H1 (cell line): ENCODE results near the gene OSBP2. TPM values are rescaled to one million over a fixed set of nuclear protein-coding genes. Genes with fewer than 3 reads are reported as not detected.
A peak's percentile ranks its signal among the peaks of the same experiment; 100 is the strongest.

Experiments
- CTCF ChIA-PET: fragments of 300-600 bp; sonication (Branson Sonifier 250); formaldehyde crosslinking; loops from one replicate; lab custom pipeline; 2021; ENCODE audit not compliant: partially characterized antibody; lab: Charles Lee
- POLR2A ChIA-PET: fragments of 300-600 bp; sonication (Branson Sonifier 250); formaldehyde crosslinking; loops from one replicate; lab custom pipeline; 2021; ENCODE audit warnings: inconsistent platforms; ENCODE audit not compliant: partially characterized antibody; lab: Charles Lee
- DNase-seq, 2 experiments: peaks; one replicate each; pipeline versions ENCODE4 v3.0.0 to v3.0.0-alpha.2; 2010 to 2022; ENCODE audit warnings: low spot score in 2 of 2, low read depth in 1 of 2, mixed read lengths in 1 of 2
- FAIRE-seq: peaks from 2 replicates; lab custom pipeline; 2011; peaks lifted over from hg19 to GRCh38; lab: Jason Lieb, UNC
- H2AFZ ChIP-seq: 2 replicates; pipeline ENCODE4 v1.8.1; 2012; ENCODE audit warnings: low read length, inconsistent platforms
- H2AK5ac ChIP-seq: 2 replicates; pipeline ENCODE4 v1.6.1; 2013; ENCODE audit warnings: low read depth, low read length
- H2BK120ac ChIP-seq: replicated peaks from 2 replicates; pipeline ENCODE3; 2013; ENCODE audit warnings: low read depth, low read length, inconsistent platforms
- H2BK12ac ChIP-seq: 2 replicates; pipeline ENCODE4 v1.6.1; 2013; ENCODE audit warnings: low read depth, low read length
- H2BK15ac ChIP-seq: 2 replicates; pipeline ENCODE4 v1.6.1; 2013; ENCODE audit warnings: low read length
- H2BK20ac ChIP-seq: 2 replicates; pipeline ENCODE4 v1.6.1; 2013; ENCODE audit warnings: low read length
- H2BK5ac ChIP-seq: 2 replicates; pipeline ENCODE4 v1.6.1; 2013; ENCODE audit warnings: low read depth, low read length
- H3K14ac ChIP-seq: 2 replicates; pipeline ENCODE4 v1.6.1; 2013; ENCODE audit warnings: inconsistent platforms; ENCODE audit not compliant: insufficient read length
- H3K18ac ChIP-seq: 2 replicates; pipeline ENCODE4 v1.6.1; 2013; ENCODE audit warnings: low read length; ENCODE audit errors: extremely low read depth
- H3K23ac ChIP-seq: 2 replicates; pipeline ENCODE4 v1.6.1; 2013; ENCODE audit warnings: inconsistent platforms; ENCODE audit not compliant: insufficient read length
- H3K23me2 ChIP-seq: 2 replicates; pipeline ENCODE4 v1.6.1; 2013; ENCODE audit warnings: low read depth, low read length
- H3K27ac ChIP-seq: 2 replicates; pipeline ENCODE4 v1.6.1; 2011; ENCODE audit warnings: low read depth, low read length, inconsistent platforms
- H3K27me3 ChIP-seq, 4 experiments: replicated peaks in 1 of 4; 1 replicate in 1 of 4; 2 replicates in 3 of 4; pipeline versions ENCODE4 v1.6.1 to v1.8.1; 2011 to 2013; ENCODE audit warnings: low read length in 3 of 4, mild to moderate bottlenecking in 3 of 4, inconsistent platforms in 2 of 4, mixed read lengths in 2 of 4, moderate library complexity in 1 of 4; ENCODE audit not compliant: control insufficient read depth in 3 of 4, insufficient read depth in 3 of 4; ENCODE audit errors: extremely low read depth in 1 of 4
- H3K36me3 ChIP-seq, 4 experiments: 2 replicates each; pipeline versions ENCODE4 v1.6.1 to v1.8.1; 2011 to 2013; ENCODE audit warnings: mild to moderate bottlenecking in 4 of 4, low read length in 3 of 4, moderate library complexity in 2 of 4, control low read depth in 1 of 4, inconsistent platforms in 1 of 4; ENCODE audit not compliant: insufficient read depth in 4 of 4, control insufficient read depth in 2 of 4
- H3K4ac ChIP-seq: replicated peaks from 2 replicates; pipeline ENCODE3; 2013; ENCODE audit warnings: low read length, low read depth, mixed read lengths, inconsistent platforms; ENCODE audit not compliant: insufficient read length
- H3K4me1 ChIP-seq, 4 experiments: replicated peaks in 1 of 4; 1 replicate in 1 of 4; 2 replicates in 3 of 4; pipeline versions ENCODE4 v1.6.1 to v1.8.1; 2011 to 2013; ENCODE audit warnings: low read length in 3 of 4, inconsistent platforms in 2 of 4, mixed read lengths in 1 of 4; ENCODE audit not compliant: insufficient read depth in 4 of 4, control insufficient read depth in 3 of 4
- H3K4me2 ChIP-seq, 2 experiments: 2 replicates each; pipeline versions ENCODE4 v1.6.1 to v1.8.1; 2011 to 2013; ENCODE audit warnings: low read depth in 2 of 2, low read length in 2 of 2, control low read depth in 1 of 2, inconsistent platforms in 1 of 2, mild to moderate bottlenecking in 1 of 2; ENCODE audit not compliant: insufficient read depth in 1 of 2
- H3K4me3 ChIP-seq, 4 experiments: fragments of 200-600, 300-600 bp in 1 of 4; sonication (generic), shearing (Covaris generic), sonication (Bioruptor Twin) in 1 of 4; 2 replicates each; pipeline versions ENCODE4 v1.5.1 to v1.8.1; 2011 to 2016; ENCODE audit warnings: low read length in 4 of 4, low read depth in 3 of 4, control low read depth in 2 of 4, inconsistent platforms in 2 of 4, mild to moderate bottlenecking in 2 of 4, mixed read lengths in 1 of 4, moderate library complexity in 1 of 4; ENCODE audit not compliant: insufficient read depth in 2 of 4; ENCODE audit errors: extremely low read depth in 1 of 4
- H3K56ac ChIP-seq: replicated peaks from 2 replicates; pipeline ENCODE3; 2013; ENCODE audit warnings: low read depth, mild to moderate bottlenecking, mixed read lengths, low read length, inconsistent platforms; ENCODE audit not compliant: insufficient read length
- H3K79me1 ChIP-seq: 2 replicates; pipeline ENCODE4 v1.6.1; 2013; ENCODE audit warnings: low read depth, low read length, control low read depth
- H3K79me2 ChIP-seq, 2 experiments: 2 replicates each; pipeline versions ENCODE4 v1.6.1 to v1.8.1; 2012 to 2013; ENCODE audit warnings: low read length in 2 of 2, mild to moderate bottlenecking in 2 of 2, inconsistent platforms in 1 of 2; ENCODE audit not compliant: insufficient read depth in 2 of 2, control insufficient read depth in 1 of 2
- H3K9ac ChIP-seq, 4 experiments: replicated peaks in 1 of 4; 1 replicate in 1 of 4; 2 replicates in 3 of 4; pipeline versions ENCODE4 v1.6.1 to v1.8.1; 2011 to 2013; ENCODE audit warnings: low read depth in 3 of 4, low read length in 3 of 4, control low read depth in 2 of 4, mild to moderate bottlenecking in 2 of 4, moderate library complexity in 2 of 4, inconsistent platforms in 1 of 4; ENCODE audit errors: extremely low read depth in 1 of 4
- H3K9me3 ChIP-seq, 2 experiments: 2 replicates each; pipeline versions ENCODE4 v1.6.1 to v1.8.1; 2012 to 2013; ENCODE audit warnings: mild to moderate bottlenecking in 2 of 2, moderate library complexity in 2 of 2, control low read depth in 1 of 2, inconsistent platforms in 1 of 2, low read depth in 1 of 2, low read length in 1 of 2, mixed read lengths in 1 of 2; ENCODE audit not compliant: insufficient read depth in 2 of 2
- H4K20me1 ChIP-seq, 2 experiments: replicated peaks in 1 of 2; 2 replicates each; pipeline versions ENCODE3 to v1.8.1; 2011 to 2013; ENCODE audit warnings: inconsistent platforms in 2 of 2, low read length in 2 of 2, mild to moderate bottlenecking in 1 of 2; ENCODE audit not compliant: insufficient read depth in 2 of 2, control insufficient read depth in 1 of 2
- H4K5ac ChIP-seq: 2 replicates; pipeline ENCODE4 v1.6.1; 2013; ENCODE audit warnings: low read length, low read depth, mixed read lengths, inconsistent platforms; ENCODE audit not compliant: insufficient read length
- H4K8ac ChIP-seq: 2 replicates; pipeline ENCODE4 v1.8.0; 2013; ENCODE audit warnings: mild to moderate bottlenecking, moderate library complexity, low read length, inconsistent platforms; ENCODE audit not compliant: insufficient read depth; ENCODE audit errors: extremely low read depth
- H4K91ac ChIP-seq: replicated peaks from 2 replicates; pipeline ENCODE3; 2013; ENCODE audit warnings: low read length, mixed read lengths, inconsistent platforms; ENCODE audit not compliant: insufficient read length
- BACH1 ChIP-seq: IDR thresholded peaks from 2 replicates; pipeline ENCODE4 v1.6.1; 2012; ENCODE audit warnings: low read length, improper control_type of control experiment
- CHD2 ChIP-seq: IDR thresholded peaks from 2 replicates; pipeline ENCODE4 v1.6.1; 2012; ENCODE audit warnings: low read length, improper control_type of control experiment
- JUN ChIP-seq: IDR thresholded peaks from 2 replicates; pipeline ENCODE4 v1.6.1; 2011; ENCODE audit warnings: low read depth, mild to moderate bottlenecking, improper control_type of control experiment, low read length
- RNF2 ChIP-seq: fragments of 200-900, 300-1000 bp; sonication (generic); IDR thresholded peaks from 2 replicates; pipeline ENCODE4 v1.7.1; 2016; ENCODE audit warnings: borderline replicate concordance, low read depth, mild to moderate bottlenecking, antibody characterized with exemption, low read length; ENCODE audit not compliant: poor library complexity, severe bottlenecking; ENCODE audit errors: missing control alignments
- SIX5 ChIP-seq: IDR thresholded peaks from 2 replicates; pipeline ENCODE4 v1.6.1; 2011; ENCODE audit warnings: mild to moderate bottlenecking, low read depth, low read length
- TAF1 ChIP-seq: IDR thresholded peaks from 2 replicates; pipeline ENCODE4 v1.6.1; 2011; ENCODE audit warnings: mild to moderate bottlenecking, low read depth, low read length
- TCF12 ChIP-seq: IDR thresholded peaks from 2 replicates; pipeline ENCODE4 v1.6.1; 2011; ENCODE audit warnings: low read depth, mild to moderate bottlenecking, low read length
- WGBS, 2 experiments: shearing (Covaris generic) in 1 of 2; methylation state at CpG; one replicate each; pipeline versions ENCODE4 v1.1.6 to v1.1.7; 2013 to 2015; ENCODE audit warnings: low lambda C conversion rate in 2 of 2, mixed read lengths in 2 of 2, inconsistent platforms in 1 of 2, low coverage in 1 of 2, missing lambda C conversion rate in 1 of 2; ENCODE audit not compliant: insufficient replicate concordance in 2 of 2, insufficient coverage in 1 of 2, insufficient read length in 1 of 2; ENCODE audit errors: extremely low coverage in 1 of 2, missing lambda C conversion rate in 1 of 2; 5-methylcytosine and 5-hydroxymethylcytosine counted together
- polyA plus RNA-seq, 7 experiments: library from polyadenylated mRNA; depleted of rRNA in 3 of 7; stranded (reverse) in 5 of 7; unstranded in 2 of 7; fragments of >200 nt in 5 of 7; fragments of 200-250 nt in 2 of 7; gene quantifications; 1 replicate in 5 of 7; 2 replicates in 1 of 7; 4 replicates in 1 of 7; pipeline versions ENCODE4 v1.2.1 to v1.2.3, GENCODE V29; 2011 to 2013; ENCODE audit warnings: missing spikeins in 2 of 7, mixed read lengths in 2 of 7
- total RNA-seq: library from RNA; stranded (reverse); fragmentation: NEBNext Ultra II Directional; extraction: Animal tissue kit (Norgen Biotek cat#: 25700); gene quantifications from 2 replicates; pipeline ENCODE4 v1.2.1, GENCODE V29; 2021

The OSBP2 gene
- total and polyA plus RNA-seq, 2 of the 8 experiments (the other 6 are each of a cell fraction or from before 2014, with no cell fraction given) = 3.4 to 3.7 TPM

DNA sequence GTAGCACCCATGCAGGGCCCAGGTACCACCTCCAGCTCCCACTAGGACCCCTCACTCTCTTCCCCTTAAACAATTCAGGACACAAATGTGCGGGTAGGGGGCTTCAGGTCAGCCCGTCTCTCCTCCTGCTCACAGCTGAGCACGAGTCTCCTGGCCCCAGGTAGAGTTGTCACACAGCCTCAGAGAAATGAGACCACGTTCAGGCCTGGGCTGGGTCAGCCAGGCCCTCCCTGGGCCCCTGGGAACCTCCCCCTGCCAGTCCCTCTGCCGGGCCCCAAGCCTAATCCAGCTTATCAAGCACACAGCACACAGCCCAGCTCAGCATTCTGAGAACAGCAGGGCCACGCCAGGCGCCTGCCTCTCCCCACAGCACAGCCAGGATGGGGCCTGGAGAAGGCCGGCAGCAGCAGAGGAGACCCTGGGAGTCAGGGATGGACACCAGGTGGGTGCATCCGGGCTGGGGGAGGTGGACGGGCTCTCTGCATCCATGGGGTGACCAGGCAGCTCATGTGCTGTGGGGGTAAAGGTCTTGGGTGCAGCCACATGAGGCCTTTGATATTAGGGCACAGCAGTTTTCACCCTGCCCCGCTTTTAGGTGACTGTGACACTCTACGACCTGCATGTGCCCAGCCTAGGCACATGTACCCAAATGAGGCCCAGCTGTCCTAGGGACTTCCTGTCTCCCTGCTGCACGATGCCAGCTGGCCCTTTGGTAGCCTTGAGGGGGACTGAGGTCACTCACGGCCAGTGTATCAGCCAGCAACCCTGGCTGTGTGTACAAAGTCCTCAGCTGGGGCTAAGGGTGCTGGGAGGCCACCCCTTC, 186.9 kb downstream of the OSBP2 start:
- Histone ChIP-seq H2BK15ac (no peak overlapping the region), H3K4me1 (peaks cover 0 to 7% (median 3%) of the 10 kb centered on the region in 4 experiments; a peak in 4 of 7 replicates), H4K5ac (no peak overlapping the region), H3K23me2 (no peaks in the 10 kb centered on the region), H3K4ac (no peak overlapping the region), H3K9ac (no peak overlapping the region), H2AK5ac (no peak overlapping the region), H2BK5ac (no peak overlapping the region), H2BK12ac (no peak overlapping the region), H4K91ac (no peak overlapping the region), H2AFZ (no peak overlapping the region), H3K23ac (no peak overlapping the region), H3K4me3 (no peak overlapping the region), H2BK120ac (no peak overlapping the region), H3K27me3 (no peaks in the 10 kb centered on the region), H3K27ac (0 out of 2 replicates have a peak overlapping the region, but pooled peaks have one; percentile 17), H3K36me3 (no peaks in the 10 kb centered on the region), H3K79me1 (no peaks in the 10 kb centered on the region), H3K14ac (no peak overlapping the region), H3K9me3 (no peaks in the 10 kb centered on the region), H4K8ac (no peak overlapping the region), H3K56ac (no peak overlapping the region), H2BK20ac (no peak overlapping the region), H3K4me2 (no peak overlapping the region), H4K20me1 (no peaks in the 10 kb centered on the region), H3K18ac (no peak overlapping the region; the same call in 1 of the 2 replicates), H3K79me2 (no peaks in the 10 kb centered on the region)
- WGBS, 2 experiments = 90% methylated on average over 14 of the region's 14 CpGs; no CpG with 5 or more reads in 1 of the 2 experiments
- POLR2A ChIA-PET = interaction anchor here (0.7 to 1.3 kb wide), 3 partner anchors 8 to 203 kb away, joined by 3 read pairs; no protein-coding TSS in a partner anchor
- DNase-seq (no peak), FAIRE-seq (no peak)
- CTCF ChIA-PET = interaction anchor here (0.9 to 1.8 kb wide), 5 partner anchors 9 to 247 kb away, joined by 3 to 12 read pairs (median 3); no protein-coding TSS in a partner anchor
- TF ChIP-seq CHD2 = no peak
- TF ChIP-seq RNF2 = no peak
- TF ChIP-seq TCF12 = no peak
- TF ChIP-seq SIX5 = no peak
- no peak for TF ChIP-seq JUN
- no peak for TF ChIP-seq BACH1
- TF ChIP-seq TAF1 = no peak
